ENCODE results near the gene ZDHHC1. TPM values are rescaled to one million over a fixed set of nuclear protein-coding genes. Genes with fewer than 3 reads are reported as not detected.

The ZDHHC1 gene
- total RNA-seq, 2 donors from 2014 or later, result 7.9 to 8.7 TPM

- H3K9me3 ChIP-seq, result no peaks in the 10 kb centered on the region
- H3K27ac ChIP-seq, result no peak overlapping the region
- DNase-seq, result peak; percentile 19
- H3K4me1 ChIP-seq, result peaks cover 3% of the 10 kb centered on the region
- H3K9ac ChIP-seq (ENCODE audit: low read depth in 2 of 2, low read length in 2 of 2), result no peak overlapping the region
- TF ChIP-seq, protein P1, sequence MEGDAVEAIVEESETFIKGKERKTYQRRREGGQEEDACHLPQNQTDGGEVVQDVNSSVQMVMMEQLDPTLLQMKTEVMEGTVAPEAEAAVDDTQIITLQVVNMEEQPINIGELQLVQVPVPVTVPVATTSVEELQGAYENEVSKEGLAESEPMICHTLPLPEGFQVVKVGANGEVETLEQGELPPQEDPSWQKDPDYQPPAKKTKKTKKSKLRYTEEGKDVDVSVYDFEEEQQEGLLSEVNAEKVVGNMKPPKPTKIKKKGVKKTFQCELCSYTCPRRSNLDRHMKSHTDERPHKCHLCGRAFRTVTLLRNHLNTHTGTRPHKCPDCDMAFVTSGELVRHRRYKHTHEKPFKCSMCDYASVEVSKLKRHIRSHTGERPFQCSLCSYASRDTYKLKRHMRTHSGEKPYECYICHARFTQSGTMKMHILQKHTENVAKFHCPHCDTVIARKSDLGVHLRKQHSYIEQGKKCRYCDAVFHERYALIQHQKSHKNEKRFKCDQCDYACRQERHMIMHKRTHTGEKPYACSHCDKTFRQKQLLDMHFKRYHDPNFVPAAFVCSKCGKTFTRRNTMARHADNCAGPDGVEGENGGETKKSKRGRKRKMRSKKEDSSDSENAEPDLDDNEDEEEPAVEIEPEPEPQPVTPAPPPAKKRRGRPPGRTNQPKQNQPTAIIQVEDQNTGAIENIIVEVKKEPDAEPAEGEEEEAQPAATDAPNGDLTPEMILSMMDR (IDR thresholded peaks at IDR 0.05), result no peak
- no peaks in the 10 kb centered on the region for H3K27me3 ChIP-seq
- H3K4me3 ChIP-seq, result no peak overlapping the region
- intact Hi-C loops (cut with DNase I), result no loop called here
- H3K36me3 ChIP-seq, result no peaks in the 10 kb centered on the region
These were observed 9.3 kb upstream of the ZDHHC1 start for GRCh38 chr16:67425580-67425979.

- Histone ChIP-seq H3K9me3 (no peaks in the 10 kb centered on the region), H3K27me3 (no peaks in the 10 kb centered on the region), H3K9ac (ENCODE audit: low read depth in 2 of 2, low read length in 2 of 2) (no peak overlapping the region), H3K4me1 (peaks cover 3% of the 10 kb centered on the region), H3K4me3 (no peak overlapping the region), H3K27ac (no peak overlapping the region), H3K36me3 (no peaks in the 10 kb centered on the region)
- DNase-seq, result no peak
- TF ChIP-seq, protein P1 (IDR thresholded peaks at IDR 0.05), result no peak
- intact Hi-C loops (cut with DNase I), result no loop called here
These were observed 8.8 kb upstream of the ZDHHC1 start for GRCh38 chr16:67425061-67425460.

GRCh38 chr16:67424261-67424615, 8.0 kb upstream of the ZDHHC1 start:
- H3K9ac ChIP-seq (ENCODE audit: low read depth in 2 of 2, low read length in 2 of 2), result no peak overlapping the region
- TF ChIP-seq, protein P1 (IDR thresholded peaks at IDR 0.05), result no peak
- no peaks in the 10 kb centered on the region for H3K27me3 ChIP-seq
- no peak overlapping the region for H3K27ac ChIP-seq
- DNase-seq, result no peak
- no peaks in the 10 kb centered on the region for H3K36me3 ChIP-seq
- H3K4me3 ChIP-seq, result no peak overlapping the region
- intact Hi-C loops (cut with DNase I), result no loop called here
- peaks cover 3% of the 10 kb centered on the region for H3K4me1 ChIP-seq
- no peaks in the 10 kb centered on the region for H3K9me3 ChIP-seq

DNA sequence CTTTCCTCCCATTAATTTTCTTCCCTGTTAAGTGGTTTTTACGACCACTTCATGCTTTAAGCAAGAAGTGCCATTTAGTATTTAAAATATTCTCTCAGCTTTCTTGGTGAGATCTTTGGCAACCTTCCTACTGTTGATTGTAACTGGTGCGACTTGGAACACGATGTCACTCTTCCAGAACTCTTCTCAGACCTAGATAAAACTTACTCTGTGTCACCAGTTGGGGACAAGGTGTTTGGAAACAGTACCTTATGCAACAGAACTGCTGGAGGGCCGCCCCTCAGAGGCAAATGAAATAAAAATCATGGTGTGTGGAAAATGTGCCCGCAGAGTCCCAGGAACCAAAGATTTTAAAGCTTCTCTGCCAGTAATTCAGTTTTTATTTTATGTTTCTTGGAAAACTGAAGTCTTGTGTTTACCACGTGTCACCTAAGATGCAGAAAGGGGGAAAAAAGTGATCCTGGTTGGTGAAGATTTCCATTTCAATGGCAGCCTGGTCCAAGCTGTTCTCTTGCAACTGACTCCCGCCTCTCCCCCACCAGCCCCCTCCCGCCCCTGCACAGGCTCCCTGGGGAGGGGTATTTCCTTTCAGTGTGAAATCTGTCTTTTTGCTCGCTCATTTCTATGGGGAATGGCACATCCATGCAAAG, 7.5 kb upstream of the ZDHHC1 start:
- H3K27me3 ChIP-seq, result no peaks in the 10 kb centered on the region
- DNase-seq, result no peak
- no peak overlapping the region for H3K9ac ChIP-seq (ENCODE audit: low read depth in 2 of 2, low read length in 2 of 2)
- H3K9me3 ChIP-seq, result no peaks in the 10 kb centered on the region
- H3K36me3 ChIP-seq, result no peaks in the 10 kb centered on the region
- intact Hi-C loops (cut with DNase I), result no loop called here
- no peak overlapping the region for H3K27ac ChIP-seq
- H3K4me1 ChIP-seq, result peaks cover 3% of the 10 kb centered on the region
- H3K4me3 ChIP-seq, result no peak overlapping the region
- TF ChIP-seq, protein P1 (IDR thresholded peaks at IDR 0.05), result no peak

- TF ChIP-seq, protein P1 (IDR thresholded peaks at IDR 0.05), result no peak
- DNase-seq, result no peak
- intact Hi-C loops (cut with DNase I), result no loop called here
These were observed 6.7 kb upstream of the ZDHHC1 start for GRCh38 chr16:67423015-67423414.

More at GRCh38 chr16:67423015-67423414, 6.7 kb upstream of the ZDHHC1 start:
- Histone ChIP-seq H3K4me1 (no peaks in the 10 kb centered on the region), H3K4me3 (no peak overlapping the region), H3K36me3 (no peaks in the 10 kb centered on the region), H3K9ac (ENCODE audit: low read depth in 2 of 2, low read length in 2 of 2) (no peak overlapping the region), H3K27ac (no peak overlapping the region), H3K9me3 (no peaks in the 10 kb centered on the region), H3K27me3 (no peaks in the 10 kb centered on the region)
